Kidney epithelial cell (primary cell): Measurements from ENCODE around the gene ENPP1. TPM values are rescaled to one million over a fixed set of nuclear protein-coding genes. Genes with fewer than 3 reads are reported as not detected.
A peak's percentile ranks its signal among the peaks of the same experiment; 100 is the strongest.

Experiments
- DNase-seq: peaks from one replicate; pipeline ENCODE4 v3.0.0-alpha.2; 2010; ENCODE audit warnings: low read depth
- H3K27me3 ChIP-seq: 2 replicates; pipeline ENCODE4 v1.6.0; 2011; ENCODE audit warnings: low read length; ENCODE audit not compliant: control insufficient read depth, insufficient read depth
- H3K36me3 ChIP-seq: 2 replicates; pipeline ENCODE4 v1.5.1; 2011; ENCODE audit warnings: low read length; ENCODE audit not compliant: control insufficient read depth, insufficient read depth
- H3K4me3 ChIP-seq: 2 replicates; pipeline ENCODE4 v1.5.1; 2011; ENCODE audit warnings: low read depth, mild to moderate bottlenecking, control low read depth, low read length
- total RNA-seq: library from RNA; depleted of rRNA; stranded (reverse); fragments of >200 nt; gene quantifications from 2 replicates; pipeline ENCODE4 v1.2.3, GENCODE V29; 2015
- TF ChIP-seq, protein P1 (sequence below): IDR thresholded peaks from 2 replicates; pipeline ENCODE4 v1.5.1; 2011; ENCODE audit warnings: mild to moderate bottlenecking, moderate library complexity, low read length, control low read depth, inconsistent platforms; ENCODE audit not compliant: insufficient read depth, poor library complexity, severe bottlenecking

Gene ENPP1
- total RNA-seq, 1 donor from 2014 or later: 1.2 TPM

DNA sequence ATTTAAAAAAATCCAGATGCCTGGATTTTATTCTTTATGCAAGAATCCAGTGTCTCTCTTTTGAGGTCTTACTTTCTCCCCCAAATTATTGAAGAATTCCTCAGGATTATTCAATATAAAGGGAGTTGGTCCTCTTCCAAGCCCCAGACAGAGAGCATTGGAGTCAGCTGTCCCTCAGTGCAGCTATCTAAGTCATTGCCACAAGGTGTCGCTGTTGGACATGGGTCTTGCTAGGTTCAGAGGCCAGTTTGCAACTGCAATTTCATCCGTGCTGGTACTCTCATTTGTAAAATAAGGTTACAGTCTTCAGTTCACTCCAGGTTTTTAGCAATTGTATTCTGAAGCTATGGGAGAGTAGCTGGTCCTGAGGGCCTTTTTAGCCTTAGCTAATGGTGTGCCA, 115.5 kb downstream of the ENPP1 start:
- no peak overlapping the region for H3K4me3 ChIP-seq
- H3K36me3 ChIP-seq: no peaks in the 10 kb centered on the region
- TF ChIP-seq, protein P1, sequence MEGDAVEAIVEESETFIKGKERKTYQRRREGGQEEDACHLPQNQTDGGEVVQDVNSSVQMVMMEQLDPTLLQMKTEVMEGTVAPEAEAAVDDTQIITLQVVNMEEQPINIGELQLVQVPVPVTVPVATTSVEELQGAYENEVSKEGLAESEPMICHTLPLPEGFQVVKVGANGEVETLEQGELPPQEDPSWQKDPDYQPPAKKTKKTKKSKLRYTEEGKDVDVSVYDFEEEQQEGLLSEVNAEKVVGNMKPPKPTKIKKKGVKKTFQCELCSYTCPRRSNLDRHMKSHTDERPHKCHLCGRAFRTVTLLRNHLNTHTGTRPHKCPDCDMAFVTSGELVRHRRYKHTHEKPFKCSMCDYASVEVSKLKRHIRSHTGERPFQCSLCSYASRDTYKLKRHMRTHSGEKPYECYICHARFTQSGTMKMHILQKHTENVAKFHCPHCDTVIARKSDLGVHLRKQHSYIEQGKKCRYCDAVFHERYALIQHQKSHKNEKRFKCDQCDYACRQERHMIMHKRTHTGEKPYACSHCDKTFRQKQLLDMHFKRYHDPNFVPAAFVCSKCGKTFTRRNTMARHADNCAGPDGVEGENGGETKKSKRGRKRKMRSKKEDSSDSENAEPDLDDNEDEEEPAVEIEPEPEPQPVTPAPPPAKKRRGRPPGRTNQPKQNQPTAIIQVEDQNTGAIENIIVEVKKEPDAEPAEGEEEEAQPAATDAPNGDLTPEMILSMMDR: peak; percentile 63
- H3K27me3 ChIP-seq: no peaks in the 10 kb centered on the region
- no peak for DNase-seq

DNA sequence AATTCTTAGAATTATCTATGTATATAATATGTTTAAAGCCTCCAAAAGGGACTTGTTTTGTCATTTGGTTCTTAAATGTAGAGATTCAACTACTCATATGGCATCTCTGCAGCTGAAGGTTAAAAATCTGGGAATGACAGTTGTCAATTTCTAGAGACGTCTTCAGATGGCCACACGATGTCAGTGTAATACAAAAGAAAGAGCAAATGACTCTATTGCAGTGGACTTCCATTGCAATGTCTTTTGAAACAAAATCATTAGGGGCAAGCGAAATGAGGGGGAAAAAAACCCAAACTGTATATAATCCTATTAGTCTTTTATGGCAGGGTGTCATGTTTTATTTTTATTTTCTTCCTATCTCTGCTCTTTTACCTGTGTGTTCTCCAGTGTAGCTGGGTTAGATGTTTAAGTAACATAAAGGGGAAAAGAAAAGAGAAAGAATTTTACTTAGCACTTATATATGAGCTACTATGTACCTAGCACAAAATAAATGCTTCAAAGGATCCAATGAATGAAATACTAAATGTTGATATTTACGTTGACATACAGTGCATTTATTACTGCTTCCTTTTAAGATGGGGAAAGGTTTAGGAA, 117.2 kb downstream of the ENPP1 start:
- TF ChIP-seq, protein P1: peak; percentile 61
- Histone ChIP-seq H3K36me3 (no peaks in the 10 kb centered on the region), H3K27me3 (no peaks in the 10 kb centered on the region), H3K4me3 (no peak overlapping the region)
- no peak for DNase-seq

DNA sequence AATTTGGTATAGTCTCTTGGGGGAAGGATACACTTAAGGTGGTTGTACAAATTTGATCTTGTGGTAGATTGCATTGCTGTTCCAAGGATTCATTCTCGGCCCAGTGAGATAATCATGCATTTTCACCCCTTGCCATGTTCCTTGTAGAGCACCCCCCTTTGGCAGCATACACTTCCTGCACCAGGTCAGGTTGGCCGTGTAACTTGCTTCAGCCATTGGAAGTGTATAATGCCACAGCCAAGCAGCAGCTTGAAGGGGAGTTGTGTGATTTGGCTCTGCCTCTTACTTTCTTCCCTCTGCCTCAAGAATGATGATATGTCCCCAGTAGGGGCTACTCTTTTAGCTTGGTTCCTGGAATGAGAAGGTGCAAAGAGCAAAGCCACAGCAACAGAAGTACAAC, 121.4 kb downstream of the ENPP1 start:
- no peak for DNase-seq
- TF ChIP-seq, protein P1: peak; percentile 4
- H3K4me3 ChIP-seq: no peak overlapping the region
- no peaks in the 10 kb centered on the region for H3K36me3 ChIP-seq
- no peaks in the 10 kb centered on the region for H3K27me3 ChIP-seq

DNA sequence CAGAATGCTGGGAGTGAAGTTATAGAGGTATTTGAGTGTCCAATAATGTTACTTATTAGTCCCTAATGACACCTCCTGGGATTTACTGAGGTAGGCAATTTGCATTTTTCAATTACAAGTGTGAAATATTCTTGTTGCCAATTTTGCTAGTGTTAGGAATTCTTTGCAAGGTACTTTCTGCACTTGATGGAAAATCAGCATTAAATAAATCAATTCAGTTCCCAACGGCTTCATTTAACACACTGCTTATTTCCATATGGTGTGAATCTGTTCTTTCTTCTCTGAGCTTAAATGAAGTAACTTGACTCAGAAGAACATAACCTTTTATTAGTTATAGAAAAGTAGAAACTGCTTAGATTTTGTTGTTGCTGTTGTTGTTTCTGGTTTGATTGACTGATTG, 122.2 kb downstream of the ENPP1 start:
- no peaks in the 10 kb centered on the region for H3K36me3 ChIP-seq
- H3K4me3 ChIP-seq: no peak overlapping the region
- DNase-seq: no peak
- TF ChIP-seq, protein P1: no peak
- H3K27me3 ChIP-seq: no peaks in the 10 kb centered on the region

DNA sequence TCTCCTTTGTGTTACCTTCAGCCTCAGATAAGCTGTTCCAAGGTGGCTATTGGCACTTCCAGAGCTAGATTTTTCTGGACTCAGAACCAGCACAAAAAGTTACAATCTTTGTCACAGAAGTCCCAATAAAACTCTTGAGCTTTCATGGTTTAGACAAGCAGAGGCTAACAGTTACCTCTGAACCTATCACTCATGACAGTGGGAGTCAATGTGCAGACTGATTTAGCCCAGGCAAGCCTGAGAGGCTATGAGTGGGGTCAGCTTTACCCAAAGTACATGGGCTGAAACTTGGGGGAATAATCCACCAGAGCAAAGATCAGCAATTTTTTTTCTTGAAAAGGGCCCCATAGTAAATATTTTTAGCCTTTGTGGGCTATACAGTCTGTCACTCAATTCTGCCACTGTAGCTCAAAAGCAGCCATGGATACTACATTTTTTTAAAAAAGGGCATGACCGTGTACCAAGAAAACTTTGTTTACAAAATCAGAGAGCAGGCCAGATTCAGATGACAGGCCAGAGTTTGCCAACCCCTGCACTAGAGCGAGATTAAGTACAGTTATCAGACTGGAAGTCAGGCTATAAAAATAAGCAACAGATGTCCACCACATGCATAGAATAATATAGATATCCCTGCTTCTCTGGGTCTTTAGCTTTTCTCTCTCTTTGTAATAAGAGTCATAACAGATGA, 123.4 kb downstream of the ENPP1 start:
- no peak for DNase-seq
- TF ChIP-seq, protein P1: no peak
- Histone ChIP-seq H3K27me3 (no peaks in the 10 kb centered on the region), H3K36me3 (no peaks in the 10 kb centered on the region), H3K4me3 (no peak overlapping the region)

DNA sequence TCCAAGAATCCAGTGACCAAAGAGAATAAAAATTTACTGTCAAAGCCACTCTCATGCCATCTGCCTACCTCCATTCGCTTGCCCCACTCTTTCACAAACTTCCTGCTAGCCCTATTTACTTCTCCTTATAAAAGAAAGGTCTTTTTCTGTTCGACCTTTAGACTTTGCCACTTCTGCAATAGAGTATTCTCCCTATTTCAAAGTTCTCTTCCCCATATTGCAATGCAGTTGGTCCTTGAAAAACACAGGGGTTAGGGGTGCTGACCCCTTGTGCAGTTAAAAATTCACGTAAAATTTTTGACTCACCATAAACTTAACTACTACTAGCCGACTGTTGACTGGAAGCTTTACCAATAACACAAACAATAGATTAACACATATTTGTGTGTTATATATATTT, 128.3 kb downstream of the ENPP1 start:
- TF ChIP-seq, protein P1: no peak
- Histone ChIP-seq H3K27me3 (no peaks in the 10 kb centered on the region), H3K36me3 (no peaks in the 10 kb centered on the region), H3K4me3 (no peak overlapping the region)
- no peak for DNase-seq
